HG03064 (cell line): ENCODE data around the gene TOMM6.
"Not testable (repeated sequence)": the region's sequence is repeated elsewhere in the genome, so short reads cannot be mapped to it uniquely, and the experiment has no call there.

Experiments used
- ATAC-seq: cut with Tn5 transposase; IDR thresholded peaks from one replicate; pipeline ENCODE4 v1.9.1; 2021; ENCODE audit warnings: low read depth; ENCODE audit not compliant: unreplicated experiment

Gene TOMM6

GRCh38 chr6:41759905-41760579, 27.5 kb upstream of the TOMM6 start:
- ATAC-seq: no peak

- no peak for ATAC-seq
Measured at GRCh38 chr6:41763470-41763869, 24.0 kb upstream of the TOMM6 start.

GRCh38 chr6:41766043-41766664, 21.3 kb upstream of the TOMM6 start:
- not testable (repeated sequence) for ATAC-seq

GRCh38 chr6:41767112-41767833, 20.2 kb upstream of the TOMM6 start:
- no peak for ATAC-seq

GRCh38 chr6:41768545-41769308, 18.8 kb upstream of the TOMM6 start:
- ATAC-seq: no peak

GRCh38 chr6:41769376-41769775, 18.1 kb upstream of the TOMM6 start:
- no peak for ATAC-seq

- no peak for ATAC-seq
Measured at GRCh38 chr6:41770381-41771057, 17.0 kb upstream of the TOMM6 start.

GRCh38 chr6:41771058-41771983, 16.2 kb upstream of the TOMM6 start:
- no peak for ATAC-seq

- ATAC-seq: no peak
Measured at GRCh38 chr6:41774841-41775240, 12.7 kb upstream of the TOMM6 start.

- no peak for ATAC-seq
Measured at GRCh38 chr6:41775293-41775882, 12.1 kb upstream of the TOMM6 start.

GRCh38 chr6:41777551-41778285, 9.8 kb upstream of the TOMM6 start:
- no peak for ATAC-seq

GRCh38 chr6:41778895-41779294, 8.6 kb upstream of the TOMM6 start:
- no peak for ATAC-seq

- ATAC-seq: no peak
Measured at GRCh38 chr6:41779336-41779735, 8.2 kb upstream of the TOMM6 start.

- ATAC-seq: peak; percentile 95
Measured at GRCh38 chr6:41779788-41780550, 7.5 kb upstream of the TOMM6 start, which contains the start of gene FRS3. Gene FRS3, minus strand, starts transcription at chr6:41779900. Its CDS starts 2,913 bp downstream, at chr6:41776987.

GRCh38 chr6:41780551-41781365, 6.7 kb upstream of the TOMM6 start, which contains the start of gene PRICKLE4:
Gene PRICKLE4, plus strand, starts transcription at chr6:41780782. Its CDS starts 2,692 bp downstream, at chr6:41783474.
- no peak for ATAC-seq

GRCh38 chr6:41781366-41781730, 6.1 kb upstream of the TOMM6 start:
- no peak for ATAC-seq
